HEK293 (cell line): ENCODE results near the gene ACOT8.
A peak's percentile ranks its signal among the peaks of the same experiment; 100 is the strongest.

Experiments
- HOXA7 ChIP-seq: sonication (generic); formaldehyde crosslinking; IDR thresholded peaks from 2 replicates; pipeline ENCODE4 v1.8.1; 2022; ENCODE audit warnings: missing genetic modification reagents, borderline replicate concordance
- KLF9 ChIP-seq: fragments of 450-650 bp; formaldehyde crosslinking; IDR thresholded peaks from 2 replicates; pipeline ENCODE4 v1.5.1; 2016; ENCODE audit warnings: missing biosample characterization, missing genetic modification characterization, low read depth
- MYNN ChIP-seq: fragments of 450-650 bp; formaldehyde crosslinking; IDR thresholded peaks from 2 replicates; pipeline ENCODE4 v1.5.1; 2016; ENCODE audit warnings: missing biosample characterization, missing genetic modification characterization, borderline replicate concordance
- SCRT1 ChIP-seq: fragments of 450-650 bp; formaldehyde crosslinking; IDR thresholded peaks from 2 replicates; pipeline ENCODE4 v1.5.1; 2016; ENCODE audit warnings: missing biosample characterization, missing genetic modification characterization, borderline replicate concordance
- SP3 ChIP-seq: fragments of 450-650 bp; formaldehyde crosslinking; IDR thresholded peaks from 2 replicates; pipeline ENCODE4 v1.5.1; 2016; ENCODE audit warnings: missing biosample characterization, missing genetic modification characterization
- SP7 ChIP-seq: fragments of 450-650 bp; formaldehyde crosslinking; IDR thresholded peaks from 2 replicates; pipeline ENCODE4 v1.5.1; 2016; ENCODE audit warnings: missing biosample characterization, missing genetic modification characterization
- TCF7L2 ChIP-seq: IDR thresholded peaks from 2 replicates; pipeline ENCODE4 v1.6.1; 2011; ENCODE audit warnings: low read depth, mild to moderate bottlenecking, inconsistent platforms, low read length, moderate library complexity, borderline replicate concordance
- ZBTB1 ChIP-seq: fragments of 450-650 bp; formaldehyde crosslinking; IDR thresholded peaks from 2 replicates; pipeline ENCODE4 v1.5.1; 2016; ENCODE audit warnings: missing biosample characterization, missing genetic modification characterization
- ZEB2 ChIP-seq: fragments of 450-650 bp; formaldehyde crosslinking; IDR thresholded peaks from 2 replicates; pipeline ENCODE4 v1.5.1; 2016; ENCODE audit warnings: missing biosample characterization, missing genetic modification characterization
- ZFP41 ChIP-seq: fragments of 450-650 bp; formaldehyde crosslinking; IDR thresholded peaks from 2 replicates; pipeline ENCODE4 v1.5.1; 2016; ENCODE audit warnings: missing biosample characterization, missing genetic modification characterization, borderline replicate concordance
- ZNF157 ChIP-seq: fragments of 450-650 bp; formaldehyde crosslinking; IDR thresholded peaks from 2 replicates; pipeline ENCODE4 v1.5.1; 2016; ENCODE audit warnings: missing biosample characterization, missing genetic modification characterization
- ZNF2 ChIP-seq: fragments of 450-650 bp; formaldehyde crosslinking; IDR thresholded peaks from 2 replicates; pipeline ENCODE4 v1.5.1; 2016; ENCODE audit warnings: missing biosample characterization, missing genetic modification characterization
- ZNF311 ChIP-seq: fragments of 450-650 bp; formaldehyde crosslinking; IDR thresholded peaks from 2 replicates; pipeline ENCODE4 v1.5.1; 2017; ENCODE audit warnings: missing biosample characterization, missing genetic modification characterization, borderline replicate concordance
- ZNF354C ChIP-seq: fragments of 450-650 bp; formaldehyde crosslinking; IDR thresholded peaks from 2 replicates; pipeline ENCODE4 v1.5.1; 2016; ENCODE audit warnings: missing biosample characterization, missing genetic modification characterization, low read depth, borderline replicate concordance
- ZNF530 ChIP-seq: fragments of 450-650 bp; formaldehyde crosslinking; IDR thresholded peaks from 2 replicates; pipeline ENCODE4 v1.5.1; 2016; ENCODE audit warnings: low read depth, missing biosample characterization, missing genetic modification characterization
- ZNF548 ChIP-seq: fragments of 450-650 bp; formaldehyde crosslinking; IDR thresholded peaks from 2 replicates; pipeline ENCODE4 v1.5.1; 2016; ENCODE audit warnings: missing biosample characterization, missing genetic modification characterization
- ZNF555 ChIP-seq: fragments of 450-650 bp; formaldehyde crosslinking; conservative IDR thresholded peaks from 2 replicates; pipeline ENCODE4 v1.5.1; 2017; ENCODE audit warnings: missing biosample characterization, mild to moderate bottlenecking, missing genetic modification characterization, inconsistent platforms
- ZNF558 ChIP-seq: fragments of 450-650 bp; formaldehyde crosslinking; IDR thresholded peaks from 2 replicates; pipeline ENCODE4 v1.5.1; 2016; ENCODE audit warnings: missing biosample characterization, missing genetic modification characterization
- ZNF560 ChIP-seq: fragments of 450-650 bp; formaldehyde crosslinking; IDR thresholded peaks from 2 replicates; pipeline ENCODE4 v1.5.1; 2017; ENCODE audit warnings: missing biosample characterization, missing genetic modification characterization, borderline replicate concordance
- ZNF629 ChIP-seq: fragments of 450-650 bp; formaldehyde crosslinking; IDR thresholded peaks from 2 replicates; pipeline ENCODE4 v1.5.1; 2017; ENCODE audit warnings: missing biosample characterization, missing genetic modification characterization
- ZNF654 ChIP-seq: fragments of 450-650 bp; formaldehyde crosslinking; IDR thresholded peaks from 2 replicates; pipeline ENCODE4 v1.5.1; 2016; ENCODE audit warnings: low read depth, missing biosample characterization, missing genetic modification characterization
- ZNF664 ChIP-seq: fragments of 450-650 bp; formaldehyde crosslinking; IDR thresholded peaks from 2 replicates; pipeline ENCODE4 v1.5.1; 2016; ENCODE audit warnings: missing biosample characterization, missing genetic modification characterization
- ZNF707 ChIP-seq: fragments of 450-650 bp; formaldehyde crosslinking; IDR thresholded peaks from 2 replicates; pipeline ENCODE4 v1.5.1; 2016; ENCODE audit warnings: missing biosample characterization, missing genetic modification characterization
- ZXDB ChIP-seq: fragments of 450-650 bp; formaldehyde crosslinking; IDR thresholded peaks from 2 replicates; pipeline ENCODE4 v1.5.1; 2016; ENCODE audit warnings: missing biosample characterization, missing genetic modification characterization
- TF ChIP-seq, protein P1 (sequence below): fragments of 450-650 bp; formaldehyde crosslinking; IDR thresholded peaks from 2 replicates; pipeline ENCODE4 v1.5.1; 2016; ENCODE audit warnings: missing biosample characterization, missing genetic modification characterization
- TF ChIP-seq, protein P2 (sequence below): fragments of 450-650 bp; formaldehyde crosslinking; IDR thresholded peaks from 2 replicates; pipeline ENCODE4 v1.5.1; 2016; ENCODE audit warnings: missing biosample characterization, missing genetic modification characterization
- TF ChIP-seq, protein P3 (sequence below): fragments of 450-650 bp; formaldehyde crosslinking; IDR thresholded peaks from 2 replicates; pipeline ENCODE4 v1.5.1; 2016; ENCODE audit warnings: missing biosample characterization, missing genetic modification characterization
- TF ChIP-seq, protein P4 (sequence below): fragments of 450-650 bp; formaldehyde crosslinking; IDR thresholded peaks from 2 replicates; pipeline ENCODE4 v1.5.1; 2016; ENCODE audit warnings: missing biosample characterization, missing genetic modification characterization
- TF ChIP-seq, protein P5 (sequence below): fragments of 450-650 bp; formaldehyde crosslinking; IDR thresholded peaks from 2 replicates; pipeline ENCODE4 v1.5.1; 2017; ENCODE audit warnings: missing biosample characterization, missing genetic modification characterization
- TF ChIP-seq, protein P6 (sequence below): fragments of 450-650 bp; formaldehyde crosslinking; IDR thresholded peaks from 2 replicates; pipeline ENCODE4 v1.5.1; 2017; ENCODE audit warnings: missing biosample characterization, mild to moderate bottlenecking, missing genetic modification characterization, moderate library complexity

The ACOT8 gene

DNA sequence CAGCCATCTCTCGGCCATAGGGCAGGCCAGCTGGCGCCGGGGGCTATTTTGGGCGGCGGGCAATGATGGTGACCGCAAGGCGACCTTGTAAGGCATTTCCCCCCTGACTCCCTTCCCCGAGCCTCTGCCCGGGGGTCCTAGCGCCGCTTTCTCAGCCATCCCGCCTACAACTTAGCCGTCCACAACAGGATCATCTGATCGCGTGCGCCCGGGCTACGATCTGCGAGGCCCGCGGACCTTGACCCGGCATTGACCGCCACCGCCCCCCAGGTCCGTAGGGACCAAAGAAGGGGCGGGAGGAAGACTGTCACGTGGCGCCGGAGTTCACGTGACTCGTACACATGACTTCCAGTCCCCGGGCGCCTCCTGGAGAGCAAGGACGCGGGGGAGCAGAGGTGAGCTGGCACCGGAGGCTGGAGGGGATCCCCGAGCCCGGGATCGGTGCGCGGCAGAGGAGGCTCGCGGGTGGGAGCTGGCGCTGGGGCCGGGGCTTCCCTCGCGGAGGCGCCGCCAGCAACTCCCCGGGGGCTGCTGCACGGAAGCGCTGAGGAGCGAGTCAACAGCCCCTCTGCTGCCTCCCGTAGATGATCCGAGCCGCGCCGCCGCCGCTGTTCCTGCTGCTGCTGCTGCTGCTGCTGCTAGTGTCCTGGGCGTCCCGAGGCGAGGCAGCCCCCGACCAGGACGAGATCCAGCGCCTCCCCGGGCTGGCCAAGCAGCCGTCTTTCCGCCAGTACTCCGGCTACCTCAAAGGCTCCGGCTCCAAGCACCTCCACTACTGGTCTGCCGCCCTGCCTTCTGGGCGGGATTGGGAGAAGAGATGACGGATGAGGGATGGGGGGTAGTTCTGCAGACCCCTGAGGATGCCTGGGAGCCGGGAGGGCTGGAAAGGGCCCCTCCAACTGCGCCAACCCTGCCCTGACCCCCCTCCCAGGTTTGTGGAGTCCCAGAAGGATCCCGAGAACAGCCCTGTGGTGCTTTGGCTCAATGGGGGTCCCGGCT, 34.1 kb upstream of the ACOT8 start, which contains the start of the genes CTSA and NEURL2 (continued):
- TF ChIP-seq ZNF654 (tag by site-specific recombination) (no peak), ZNF558 (tag by site-specific recombination) (no peak), ZBTB1 (no peak), ZNF664 (tag by site-specific recombination) (0 out of 2 replicates have a peak, but pooled peaks have one; percentile 53), SCRT1 (tag by site-specific recombination) (no peak; the same call in 1 of the 2 replicates), ZNF555 (tag by site-specific recombination) (no peak), ZNF548 (tag by site-specific recombination) (no peak), ZNF530 (no peak), MYNN (tag by site-specific recombination) (no peak), ZNF560 (tag by site-specific recombination) (no peak), ZXDB (tag by site-specific recombination) (peak; percentile 98), SP3 (peak; percentile 90), HOXA7 (CRISPR knock-in tag) (no peak), ZNF157 (tag by site-specific recombination) (no peak), ZEB2 (peak; percentile 90), TCF7L2 (no peak), ZFP41 (tag by site-specific recombination) (no peak), ZNF311 (tag by site-specific recombination) (no peak), ZNF707 (no peak), ZNF629 (tag by site-specific recombination) (peak; percentile 82), KLF9 (tag by site-specific recombination) (peak; percentile 95), ZNF354C (tag by site-specific recombination) (no peak), ZNF2 (tag by site-specific recombination) (peak; percentile 81; the same call in 1 of the 2 replicates), SP7 (tag by site-specific recombination) (peak; percentile 93)
- TF ChIP-seq, protein P1, sequence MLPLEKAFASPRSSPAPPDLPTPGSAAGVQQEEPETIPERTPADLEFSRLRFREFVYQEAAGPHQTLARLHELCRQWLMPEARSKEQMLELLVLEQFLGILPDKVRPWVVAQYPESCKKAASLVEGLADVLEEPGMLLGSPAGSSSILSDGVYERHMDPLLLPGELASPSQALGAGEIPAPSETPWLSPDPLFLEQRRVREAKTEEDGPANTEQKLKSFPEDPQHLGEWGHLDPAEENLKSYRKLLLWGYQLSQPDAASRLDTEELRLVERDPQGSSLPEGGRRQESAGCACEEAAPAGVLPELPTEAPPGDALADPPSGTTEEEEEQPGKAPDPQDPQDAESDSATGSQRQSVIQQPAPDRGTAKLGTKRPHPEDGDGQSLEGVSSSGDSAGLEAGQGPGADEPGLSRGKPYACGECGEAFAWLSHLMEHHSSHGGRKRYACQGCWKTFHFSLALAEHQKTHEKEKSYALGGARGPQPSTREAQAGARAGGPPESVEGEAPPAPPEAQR (tag by site-specific recombination) = no peak
- TF ChIP-seq, protein P2, sequence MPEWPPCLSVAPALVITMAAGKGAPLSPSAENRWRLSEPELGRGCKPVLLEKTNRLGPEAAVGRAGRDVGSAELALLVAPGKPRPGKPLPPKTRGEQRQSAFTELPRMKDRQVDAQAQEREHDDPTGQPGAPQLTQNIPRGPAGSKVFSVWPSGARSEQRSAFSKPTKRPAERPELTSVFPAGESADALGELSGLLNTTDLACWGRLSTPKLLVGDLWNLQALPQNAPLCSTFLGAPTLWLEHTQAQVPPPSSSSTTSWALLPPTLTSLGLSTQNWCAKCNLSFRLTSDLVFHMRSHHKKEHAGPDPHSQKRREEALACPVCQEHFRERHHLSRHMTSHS (tag by site-specific recombination) = no peak
- TF ChIP-seq, protein P3, sequence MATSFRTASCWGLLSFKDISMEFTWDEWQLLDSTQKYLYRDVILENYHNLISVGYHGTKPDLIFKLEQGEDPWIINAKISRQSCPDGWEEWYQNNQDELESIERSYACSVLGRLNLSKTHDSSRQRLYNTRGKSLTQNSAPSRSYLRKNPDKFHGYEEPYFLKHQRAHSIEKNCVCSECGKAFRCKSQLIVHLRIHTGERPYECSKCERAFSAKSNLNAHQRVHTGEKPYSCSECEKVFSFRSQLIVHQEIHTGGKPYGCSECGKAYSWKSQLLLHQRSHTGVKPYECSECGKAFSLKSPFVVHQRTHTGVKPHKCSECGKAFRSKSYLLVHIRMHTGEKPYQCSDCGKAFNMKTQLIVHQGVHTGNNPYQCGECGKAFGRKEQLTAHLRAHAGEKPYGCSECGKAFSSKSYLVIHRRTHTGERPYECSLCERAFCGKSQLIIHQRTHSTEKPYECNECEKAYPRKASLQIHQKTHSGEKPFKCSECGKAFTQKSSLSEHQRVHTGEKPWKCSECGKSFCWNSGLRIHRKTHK (tag by site-specific recombination) = no peak
- TF ChIP-seq, protein P4, sequence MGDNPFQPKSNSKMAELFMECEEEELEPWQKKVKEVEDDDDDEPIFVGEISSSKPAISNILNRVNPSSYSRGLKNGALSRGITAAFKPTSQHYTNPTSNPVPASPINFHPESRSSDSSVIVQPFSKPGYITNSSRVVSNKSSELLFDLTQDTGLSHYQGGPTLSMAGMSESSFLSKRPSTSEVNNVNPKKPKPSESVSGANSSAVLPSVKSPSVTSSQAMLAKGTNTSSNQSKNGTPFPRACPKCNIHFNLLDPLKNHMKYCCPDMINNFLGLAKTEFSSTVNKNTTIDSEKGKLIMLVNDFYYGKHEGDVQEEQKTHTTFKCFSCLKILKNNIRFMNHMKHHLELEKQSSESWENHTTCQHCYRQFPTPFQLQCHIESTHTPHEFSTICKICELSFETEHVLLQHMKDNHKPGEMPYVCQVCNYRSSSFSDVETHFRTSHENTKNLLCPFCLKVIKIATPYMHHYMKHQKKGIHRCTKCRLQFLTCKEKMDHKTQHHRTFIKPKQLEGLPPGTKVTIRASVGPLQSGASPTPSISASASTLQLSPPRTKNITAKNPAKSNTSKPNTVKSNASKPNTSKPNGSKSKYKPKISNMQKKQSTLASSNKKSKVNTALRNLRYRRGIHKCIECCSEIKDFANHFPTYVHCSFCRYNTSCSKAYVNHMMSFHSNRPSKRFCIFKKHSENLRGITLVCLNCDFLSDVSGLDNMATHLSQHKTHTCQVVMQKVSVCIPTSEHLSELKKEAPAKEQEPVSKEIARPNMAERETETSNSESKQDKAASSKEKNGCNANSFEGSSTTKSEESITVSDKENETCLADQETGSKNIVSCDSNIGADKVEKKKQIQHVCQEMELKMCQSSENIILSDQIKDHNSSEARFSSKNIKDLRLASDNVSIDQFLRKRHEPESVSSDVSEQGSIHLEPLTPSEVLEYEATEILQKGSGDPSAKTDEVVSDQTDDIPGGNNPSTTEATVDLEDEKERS (tag by site-specific recombination) = no peak
- TF ChIP-seq, protein P5, sequence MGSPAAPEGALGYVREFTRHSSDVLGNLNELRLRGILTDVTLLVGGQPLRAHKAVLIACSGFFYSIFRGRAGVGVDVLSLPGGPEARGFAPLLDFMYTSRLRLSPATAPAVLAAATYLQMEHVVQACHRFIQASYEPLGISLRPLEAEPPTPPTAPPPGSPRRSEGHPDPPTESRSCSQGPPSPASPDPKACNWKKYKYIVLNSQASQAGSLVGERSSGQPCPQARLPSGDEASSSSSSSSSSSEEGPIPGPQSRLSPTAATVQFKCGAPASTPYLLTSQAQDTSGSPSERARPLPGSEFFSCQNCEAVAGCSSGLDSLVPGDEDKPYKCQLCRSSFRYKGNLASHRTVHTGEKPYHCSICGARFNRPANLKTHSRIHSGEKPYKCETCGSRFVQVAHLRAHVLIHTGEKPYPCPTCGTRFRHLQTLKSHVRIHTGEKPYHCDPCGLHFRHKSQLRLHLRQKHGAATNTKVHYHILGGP (tag by site-specific recombination) = peak; percentile 62; the same call in 1 of the 2 replicates
- TF ChIP-seq, protein P6, sequence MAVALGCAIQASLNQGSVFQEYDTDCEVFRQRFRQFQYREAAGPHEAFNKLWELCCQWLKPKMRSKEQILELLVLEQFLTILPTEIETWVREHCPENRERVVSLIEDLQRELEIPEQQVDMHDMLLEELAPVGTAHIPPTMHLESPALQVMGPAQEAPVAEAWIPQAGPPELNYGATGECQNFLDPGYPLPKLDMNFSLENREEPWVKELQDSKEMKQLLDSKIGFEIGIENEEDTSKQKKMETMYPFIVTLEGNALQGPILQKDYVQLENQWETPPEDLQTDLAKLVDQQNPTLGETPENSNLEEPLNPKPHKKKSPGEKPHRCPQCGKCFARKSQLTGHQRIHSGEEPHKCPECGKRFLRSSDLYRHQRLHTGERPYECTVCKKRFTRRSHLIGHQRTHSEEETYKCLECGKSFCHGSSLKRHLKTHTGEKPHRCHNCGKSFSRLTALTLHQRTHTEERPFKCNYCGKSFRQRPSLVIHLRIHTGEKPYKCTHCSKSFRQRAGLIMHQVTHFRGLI (tag by site-specific recombination) = no peak
